Karpas-422 (cell line): ENCODE measurements around the gene EDIL3. TPM values are rescaled to one million over a fixed set of nuclear protein-coding genes. Genes with fewer than 3 reads are reported as not detected.
"Not testable (repeated sequence)": the region's sequence is repeated elsewhere in the genome, so short reads cannot be mapped to it uniquely, and the experiment has no call there.

ENCODE experiments used
- DNase-seq: peaks from one replicate; pipeline ENCODE4 v3.0.0-alpha.2; 2015
- H2AFZ ChIP-seq: fragments of 200-600 bp; sonication (generic); 2 replicates; pipeline ENCODE4 v1.6.1; 2014; ENCODE audit warnings: antibody characterized with exemption, low read length, mixed read lengths
- H3K27ac ChIP-seq: fragments of 200-600 bp; sonication (generic); 2 replicates; pipeline ENCODE4 v1.5.1; 2014; ENCODE audit warnings: mild to moderate bottlenecking, low read length, moderate library complexity
- H3K27me3 ChIP-seq: fragments of 200-600 bp; sonication (generic); 2 replicates; pipeline ENCODE4 v1.6.1; 2014; ENCODE audit warnings: low read length, mixed read lengths
- H3K36me3 ChIP-seq: fragments of 200-600 bp; sonication (generic); 2 replicates; pipeline ENCODE4 v1.6.1; 2014; ENCODE audit warnings: low read length, mixed read lengths; ENCODE audit not compliant: insufficient read depth
- H3K4me1 ChIP-seq: fragments of 200-600 bp; sonication (generic); 2 replicates; pipeline ENCODE4 v1.6.1; 2014; ENCODE audit warnings: mild to moderate bottlenecking, low read length, mixed read lengths
- H3K4me2 ChIP-seq: fragments of 200-600 bp; sonication (generic); 2 replicates; pipeline ENCODE4 v1.6.1; 2014; ENCODE audit warnings: low read length, low read depth, mild to moderate bottlenecking; ENCODE audit not compliant: poor library complexity, severe bottlenecking
- H3K4me3 ChIP-seq: fragments of 200-600 bp; sonication (generic); 2 replicates; pipeline ENCODE4 v1.5.1; 2014; ENCODE audit warnings: mild to moderate bottlenecking, antibody characterized with exemption, low read length, mixed read lengths
- H3K79me2 ChIP-seq: fragments of 200-600 bp; sonication (generic); 2 replicates; pipeline ENCODE4 v1.6.1; 2014; ENCODE audit warnings: mild to moderate bottlenecking, low read length, mixed read lengths
- H3K9ac ChIP-seq: fragments of 200-600 bp; sonication (generic); 2 replicates; pipeline ENCODE4 v1.6.0; 2014; ENCODE audit warnings: low read length
- H3K9me2 ChIP-seq: fragments of 200-600 bp; sonication (generic), shearing (Covaris generic); replicated peaks from 2 replicates; pipeline ENCODE4 v1.6.0; 2014; ENCODE audit warnings: mild to moderate bottlenecking, low read length, moderate library complexity; ENCODE audit not compliant: insufficient read depth
- H3K9me3 ChIP-seq: fragments of 300-700, 200-600 bp; sonication (generic); 2 replicates; pipeline ENCODE4 v1.6.1; 2014; ENCODE audit warnings: low read length, mixed read lengths
- H4K20me1 ChIP-seq: fragments of 200-600 bp; sonication (generic); 2 replicates; pipeline ENCODE4 v1.6.1; 2014; ENCODE audit warnings: mild to moderate bottlenecking, antibody characterized with exemption, low read length, low read depth; ENCODE audit not compliant: insufficient read depth
- total RNA-seq: library from RNA; depleted of rRNA; stranded (reverse); fragments of >200 nt; shearing (Covaris generic); gene quantifications from 2 replicates; pipeline ENCODE4 v1.2.3, GENCODE V29; 2014; ENCODE audit warnings: low replicate concordance

The EDIL3 gene
- total RNA-seq, 1 experiment from 2014 or later, result not detected

- Histone ChIP-seq H3K4me1 (no peaks in the 10 kb centered on the region), H3K4me2 (no peak overlapping the region), H3K9me3 (peaks cover 11% of the 10 kb centered on the region), H3K36me3 (no peaks in the 10 kb centered on the region), H3K9me2 (no peaks in the 10 kb centered on the region), H3K9ac (no peak overlapping the region), H4K20me1 (no peaks in the 10 kb centered on the region), H3K79me2 (no peaks in the 10 kb centered on the region), H3K27ac (no peak overlapping the region), H2AFZ (no peak overlapping the region), H3K4me3 (no peak overlapping the region), H3K27me3 (no peaks in the 10 kb centered on the region)
- DNase-seq, result no peak
Observed at GRCh38 chr5:84303315-84303714, 81.4 kb downstream of the EDIL3 start.

- Histone ChIP-seq H2AFZ (no peak overlapping the region), H3K9ac (no peak overlapping the region), H3K4me1 (no peaks in the 10 kb centered on the region), H3K4me3 (no peak overlapping the region), H4K20me1 (no peaks in the 10 kb centered on the region), H3K9me3 (peaks cover 8% of the 10 kb centered on the region), H3K4me2 (no peak overlapping the region), H3K79me2 (no peaks in the 10 kb centered on the region), H3K27me3 (no peaks in the 10 kb centered on the region), H3K9me2 (no peaks in the 10 kb centered on the region), H3K27ac (no peak overlapping the region), H3K36me3 (no peaks in the 10 kb centered on the region)
- DNase-seq, result no peak
Observed at GRCh38 chr5:84301535-84301934, 83.1 kb downstream of the EDIL3 start.

GRCh38 chr5:84299959-84300358 is 84.7 kb downstream of the EDIL3 start:
- Histone ChIP-seq H3K4me2 (no peak overlapping the region), H3K79me2 (no peaks in the 10 kb centered on the region), H3K4me1 (no peaks in the 10 kb centered on the region), H3K36me3 (no peaks in the 10 kb centered on the region), H3K9ac (no peak overlapping the region), H3K9me2 (no peaks in the 10 kb centered on the region), H3K27ac (no peak overlapping the region), H4K20me1 (no peaks in the 10 kb centered on the region), H3K4me3 (no peak overlapping the region), H3K27me3 (no peaks in the 10 kb centered on the region), H2AFZ (no peak overlapping the region), H3K9me3 (peaks cover 8% of the 10 kb centered on the region; the same call in 1 of the 2 replicates)
- DNase-seq, result no peak

GRCh38 chr5:84298628-84299027 is 86.1 kb downstream of the EDIL3 start:
- Histone ChIP-seq H4K20me1 (no peaks in the 10 kb centered on the region), H3K4me2 (no peak overlapping the region), H3K4me1 (no peaks in the 10 kb centered on the region), H3K9me3 (peaks cover 4% of the 10 kb centered on the region; the same call in 1 of the 2 replicates), H3K27me3 (no peaks in the 10 kb centered on the region), H3K36me3 (no peaks in the 10 kb centered on the region), H2AFZ (no peak overlapping the region), H3K9ac (no peak overlapping the region), H3K79me2 (no peaks in the 10 kb centered on the region), H3K27ac (no peak overlapping the region), H3K4me3 (no peak overlapping the region), H3K9me2 (no peaks in the 10 kb centered on the region)
- no peak for DNase-seq

- H3K4me3 ChIP-seq, H3K9me2 ChIP-seq, H3K36me3 ChIP-seq, H4K20me1 ChIP-seq, H3K27ac ChIP-seq, H3K9me3 ChIP-seq, H3K4me1 ChIP-seq, DNase-seq, H3K4me2 ChIP-seq, H3K9ac ChIP-seq, H3K79me2 ChIP-seq, H3K27me3 ChIP-seq, H2AFZ ChIP-seq: not testable (repeated sequence)
Observed at GRCh38 chr5:84297641-84298040, 87.0 kb downstream of the EDIL3 start.

GRCh38 chr5:84292788-84293653 is 91.7 kb downstream of the EDIL3 start:
- Histone ChIP-seq H2AFZ (no peak overlapping the region), H3K9me2 (no peaks in the 10 kb centered on the region), H3K9ac (no peak overlapping the region), H3K4me3 (no peak overlapping the region), H3K27me3 (no peaks in the 10 kb centered on the region), H3K27ac (no peak overlapping the region), H3K9me3 (no peaks in the 10 kb centered on the region; the same call in 1 of the 2 replicates), H3K79me2 (no peaks in the 10 kb centered on the region), H3K4me2 (no peak overlapping the region), H4K20me1 (no peaks in the 10 kb centered on the region), H3K4me1 (no peaks in the 10 kb centered on the region), H3K36me3 (no peaks in the 10 kb centered on the region)
- DNase-seq, result no peak

GRCh38 chr5:84292000-84292642 is 92.6 kb downstream of the EDIL3 start:
- H3K4me3 ChIP-seq, result no peak overlapping the region
- no peaks in the 10 kb centered on the region for H3K4me1 ChIP-seq
- H3K27me3 ChIP-seq, result no peaks in the 10 kb centered on the region
- no peaks in the 10 kb centered on the region; the same call in 1 of the 2 replicates for H3K9me3 ChIP-seq
- no peak overlapping the region for H3K9ac ChIP-seq
- no peaks in the 10 kb centered on the region for H3K36me3 ChIP-seq
- DNase-seq, result no peak
- no peaks in the 10 kb centered on the region for H4K20me1 ChIP-seq
- no peaks in the 10 kb centered on the region for H3K9me2 ChIP-seq
- no peaks in the 10 kb centered on the region for H3K79me2 ChIP-seq
- H3K27ac ChIP-seq, result no peak overlapping the region
- H2AFZ ChIP-seq, result no peak overlapping the region
- no peak overlapping the region for H3K4me2 ChIP-seq

- H2AFZ ChIP-seq, result no peak overlapping the region
- H3K4me3 ChIP-seq, result no peak overlapping the region
- no peak overlapping the region for H3K9ac ChIP-seq
- DNase-seq, result no peak
- H3K4me1 ChIP-seq, result no peaks in the 10 kb centered on the region
- no peaks in the 10 kb centered on the region; the same call in 1 of the 2 replicates for H3K9me3 ChIP-seq
- no peaks in the 10 kb centered on the region for H4K20me1 ChIP-seq
- H3K9me2 ChIP-seq, result no peaks in the 10 kb centered on the region
- no peak overlapping the region for H3K4me2 ChIP-seq
- no peaks in the 10 kb centered on the region for H3K27me3 ChIP-seq
- no peaks in the 10 kb centered on the region for H3K36me3 ChIP-seq
- no peaks in the 10 kb centered on the region for H3K79me2 ChIP-seq
- H3K27ac ChIP-seq, result no peak overlapping the region
Observed at GRCh38 chr5:84290673-84291072, 94.0 kb downstream of the EDIL3 start.
